OCI-LY3 (cell line): Measurements from ENCODE around the gene COQ9.

Source experiments
- CTCF ChIP-seq: fragments of 200-600, 300-600 bp; sonication (generic); IDR thresholded peaks from 2 replicates; pipeline ENCODE4 v1.5.1; 2014; ENCODE audit warnings: antibody characterized with exemption, low read length, low read depth
- EZH2phosphoT487 ChIP-seq: fragments of 200-600 bp; shearing (Covaris generic); IDR thresholded peaks from 2 replicates; pipeline ENCODE4 v1.6.1; 2018; ENCODE audit warnings: antibody characterized with exemption, mixed run types, low read depth

- TF ChIP-seq CTCF, result no peak
- no peak for TF ChIP-seq EZH2phosphoT487
Observed at GRCh38 chr16:57462978-57463362, 15.7 kb downstream of the COQ9 start.
